Stimulated activated naive CD8-positive, alpha-beta T cell treated with anti-CD3 and anti-CD28 coated beads, Interleukin-15, Interleukin-2, amounts not matched to agents 100 ng/mL and 50 ng/mL, for 24 hours (primary cell): ENCODE data around the gene DUSP16.
"Not testable (repeated sequence)": the region's sequence is repeated elsewhere in the genome, so short reads cannot be mapped to it uniquely, and the experiment has no call there.

Experiments
- H3K27ac Mint-ChIP-seq: one replicate; pipeline ENCODE4 v1.8.0; 2021; ENCODE audit warnings: mild to moderate bottlenecking, mixed read lengths
- H3K27me3 Mint-ChIP-seq: one replicate; pipeline ENCODE4 v1.8.0; 2021; ENCODE audit warnings: mixed read lengths
- H3K36me3 Mint-ChIP-seq: one replicate; pipeline ENCODE4 v1.8.0; 2021; ENCODE audit warnings: low read depth, mixed read lengths
- H3K4me1 Mint-ChIP-seq: one replicate; pipeline ENCODE4 v1.8.0; 2021; ENCODE audit warnings: low read depth, mixed read lengths
- H3K4me3 Mint-ChIP-seq: one replicate; pipeline ENCODE4 v1.8.0; 2021; ENCODE audit warnings: mild to moderate bottlenecking, mixed read lengths
- H3K9me3 Mint-ChIP-seq: one replicate; pipeline ENCODE4 v1.8.0; 2021; ENCODE audit warnings: mixed read lengths

Gene DUSP16

DNA sequence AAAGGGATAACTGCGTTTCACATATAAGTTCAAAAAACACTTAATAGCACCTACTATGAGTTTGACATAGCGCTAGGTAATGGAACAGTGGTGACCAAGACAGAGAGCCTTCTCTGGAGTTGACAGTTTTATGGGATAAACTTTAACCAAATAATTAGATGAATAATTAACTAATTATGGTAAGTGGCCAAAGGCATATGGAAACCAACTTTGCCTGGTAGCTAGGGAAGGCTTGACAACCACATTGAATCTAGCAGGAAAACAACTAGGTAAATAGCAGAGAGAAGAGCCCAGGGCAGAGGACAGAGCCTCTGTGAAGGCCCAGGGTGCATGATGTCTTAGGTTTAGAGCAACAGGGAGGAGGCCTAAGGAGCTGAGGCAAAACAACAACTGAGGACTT lies 52.1 kb downstream of the DUSP16 start:
- peaks cover 19% of the 10 kb centered on the region for H3K4me1 Mint-ChIP-seq
- H3K27me3 Mint-ChIP-seq: no peaks in the 10 kb centered on the region
- H3K36me3 Mint-ChIP-seq: peaks cover 41% of the 10 kb centered on the region
- no peaks in the 10 kb centered on the region for H3K9me3 Mint-ChIP-seq
- H3K27ac Mint-ChIP-seq: no peak overlapping the region
- no peak overlapping the region for H3K4me3 Mint-ChIP-seq

DNA sequence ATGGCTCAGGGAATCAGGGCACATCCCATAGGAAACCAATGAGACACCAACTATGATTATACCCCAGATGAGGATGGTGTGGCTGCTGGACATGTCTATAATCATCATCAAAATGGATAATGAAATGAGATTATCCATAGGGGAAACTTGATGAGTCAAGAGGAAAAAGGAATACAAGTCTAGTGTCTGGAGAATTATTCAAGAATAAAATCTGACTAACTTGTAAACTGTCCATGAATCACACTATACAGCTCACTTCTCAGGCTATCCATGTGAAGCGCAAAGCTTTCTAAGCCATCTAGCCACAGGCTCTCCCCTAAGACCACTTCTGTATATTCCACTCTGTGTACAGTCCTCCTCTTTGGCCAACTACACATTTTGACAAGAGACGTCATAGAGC lies 52.5 kb downstream of the DUSP16 start:
- H3K27me3 Mint-ChIP-seq: no peaks in the 10 kb centered on the region
- H3K36me3 Mint-ChIP-seq: peaks cover 41% of the 10 kb centered on the region
- H3K4me3 Mint-ChIP-seq: no peak overlapping the region
- H3K4me1 Mint-ChIP-seq: peaks cover 23% of the 10 kb centered on the region
- no peaks in the 10 kb centered on the region for H3K9me3 Mint-ChIP-seq
- no peak overlapping the region for H3K27ac Mint-ChIP-seq

- H3K27ac Mint-ChIP-seq: no peak overlapping the region
- no peaks in the 10 kb centered on the region for H3K9me3 Mint-ChIP-seq
- H3K4me3 Mint-ChIP-seq: no peak overlapping the region
- H3K36me3 Mint-ChIP-seq: peaks cover 31% of the 10 kb centered on the region
- no peaks in the 10 kb centered on the region for H3K27me3 Mint-ChIP-seq
- H3K4me1 Mint-ChIP-seq: peaks cover 38% of the 10 kb centered on the region
Measured at GRCh38 chr12:12508612-12509011, 54.1 kb downstream of the DUSP16 start.

DNA sequence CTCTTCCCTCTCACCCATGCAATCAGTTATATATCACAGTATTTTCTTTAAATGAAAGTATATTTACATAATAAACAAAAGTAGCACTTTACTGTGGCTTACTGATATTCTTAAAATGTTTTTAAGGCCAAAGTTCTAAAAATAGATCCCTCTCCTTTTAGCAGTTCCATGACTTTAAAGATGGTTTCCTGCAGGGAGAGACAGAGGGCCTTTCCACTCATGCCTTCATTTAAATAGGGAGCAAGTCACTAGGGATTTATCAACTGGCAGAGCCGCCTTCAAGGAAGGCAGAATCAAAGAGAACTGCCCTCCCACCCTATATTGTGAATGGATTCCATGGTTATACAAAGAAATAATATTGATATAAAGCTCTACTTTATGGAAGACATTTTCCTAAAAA lies 55.5 kb downstream of the DUSP16 start:
- Mint-ChIP-seq H3K4me3 (no peak overlapping the region), H3K27me3 (no peaks in the 10 kb centered on the region), H3K27ac (peak overlapping the region; percentile 99), H3K4me1 (peaks cover 53% of the 10 kb centered on the region), H3K36me3 (peaks cover 31% of the 10 kb centered on the region), H3K9me3 (no peaks in the 10 kb centered on the region)

- peaks cover 56% of the 10 kb centered on the region for H3K4me1 Mint-ChIP-seq
- peak overlapping the region; percentile 73 for H3K4me3 Mint-ChIP-seq
- no peaks in the 10 kb centered on the region for H3K9me3 Mint-ChIP-seq
- no peaks in the 10 kb centered on the region for H3K27me3 Mint-ChIP-seq
- H3K36me3 Mint-ChIP-seq: peaks cover 31% of the 10 kb centered on the region
- peak overlapping the region; percentile 99 for H3K27ac Mint-ChIP-seq
Measured at GRCh38 chr12:12506496-12506890, 56.2 kb downstream of the DUSP16 start.

- Mint-ChIP-seq H3K27me3 (no peaks in the 10 kb centered on the region), H3K9me3 (no peaks in the 10 kb centered on the region), H3K27ac (peak overlapping the region; percentile 99), H3K4me1 (peaks cover 63% of the 10 kb centered on the region), H3K4me3 (peak overlapping the region; percentile 73), H3K36me3 (peaks cover 31% of the 10 kb centered on the region)
Measured at GRCh38 chr12:12505544-12506495, 56.8 kb downstream of the DUSP16 start.

- Mint-ChIP-seq H3K27ac (peak overlapping the region; percentile 99), H3K36me3 (peaks cover 38% of the 10 kb centered on the region)
Measured at GRCh38 chr12:12503384-12504078, 59.1 kb downstream of the DUSP16 start.

DNA sequence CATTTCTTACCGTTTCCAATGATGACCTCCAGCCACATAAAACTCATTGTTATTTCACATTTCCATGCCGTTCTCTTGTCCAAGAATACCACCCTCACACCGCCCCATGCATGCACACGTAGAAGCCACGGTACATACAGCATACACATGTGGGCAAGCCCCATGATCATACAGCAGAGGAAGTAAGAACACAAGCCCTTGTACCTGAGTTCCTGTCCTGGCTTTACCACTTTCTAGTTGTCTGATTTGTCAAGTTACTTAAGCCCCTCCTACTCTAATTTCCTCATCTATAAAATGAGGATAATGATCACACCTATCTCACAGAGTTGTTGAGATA lies 59.9 kb downstream of the DUSP16 start:
- Mint-ChIP-seq H3K9me3 (no peaks in the 10 kb centered on the region), H3K27me3 (no peaks in the 10 kb centered on the region), H3K4me3 (peak overlapping the region; percentile 48), H3K4me1 (peaks cover 66% of the 10 kb centered on the region), H3K36me3 (peaks cover 33% of the 10 kb centered on the region), H3K27ac (peak overlapping the region; percentile 99)

More at GRCh38 chr12:12503384-12504078, 59.1 kb downstream of the DUSP16 start:
- no peaks in the 10 kb centered on the region for H3K9me3 Mint-ChIP-seq
- H3K4me1 Mint-ChIP-seq: peaks cover 66% of the 10 kb centered on the region
- H3K27me3 Mint-ChIP-seq: no peaks in the 10 kb centered on the region
- H3K4me3 Mint-ChIP-seq: peak overlapping the region; percentile 49

DNA sequence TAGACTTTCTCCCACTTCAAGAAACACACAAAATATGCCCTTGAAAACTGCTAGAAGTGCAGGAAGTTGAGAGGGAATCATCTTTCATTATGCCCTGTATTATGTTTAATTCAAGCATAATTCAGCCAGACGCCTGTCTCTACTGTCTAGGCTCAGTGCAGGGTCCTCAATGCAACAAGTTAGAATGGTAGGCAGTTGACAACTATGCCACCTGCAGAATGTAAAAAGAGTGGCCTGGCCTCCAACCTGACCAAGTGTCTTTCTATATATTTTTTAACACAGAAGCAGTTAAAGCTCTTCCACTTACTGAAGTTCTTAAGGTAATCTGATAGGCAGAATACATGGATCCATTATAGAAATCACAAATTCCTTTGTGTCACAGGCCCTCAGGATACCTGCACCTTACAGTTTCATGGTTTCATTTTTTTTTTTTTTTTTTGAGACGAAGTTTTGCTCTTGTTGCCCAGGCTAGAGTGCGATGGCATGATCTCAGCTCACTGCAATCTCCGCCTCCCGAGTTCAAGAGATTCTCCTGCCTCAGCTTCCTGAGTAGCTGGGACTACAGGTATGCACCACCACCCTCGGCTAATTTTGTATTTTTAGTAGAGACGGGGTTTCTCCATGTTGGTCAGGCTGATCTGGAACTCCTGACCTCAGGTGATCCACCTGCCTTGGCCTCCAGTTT lies 60.4 kb downstream of the DUSP16 start:
- Mint-ChIP-seq H3K36me3 (peaks cover 33% of the 10 kb centered on the region), H3K27ac (peak overlapping the region; percentile 99), H3K4me3 (peak overlapping the region; percentile 48), H3K4me1 (peaks cover 64% of the 10 kb centered on the region)
- not testable (repeated sequence) for H3K27me3 Mint-ChIP-seq, H3K9me3 Mint-ChIP-seq

- Mint-ChIP-seq H3K27me3 (no peaks in the 10 kb centered on the region), H3K4me3 (peak overlapping the region; percentile 44), H3K9me3 (no peaks in the 10 kb centered on the region), H3K27ac (peak overlapping the region; percentile 81), H3K36me3 (peaks cover 25% of the 10 kb centered on the region), H3K4me1 (peaks cover 58% of the 10 kb centered on the region)
Measured at GRCh38 chr12:12501121-12501520, 61.5 kb downstream of the DUSP16 start.

DNA sequence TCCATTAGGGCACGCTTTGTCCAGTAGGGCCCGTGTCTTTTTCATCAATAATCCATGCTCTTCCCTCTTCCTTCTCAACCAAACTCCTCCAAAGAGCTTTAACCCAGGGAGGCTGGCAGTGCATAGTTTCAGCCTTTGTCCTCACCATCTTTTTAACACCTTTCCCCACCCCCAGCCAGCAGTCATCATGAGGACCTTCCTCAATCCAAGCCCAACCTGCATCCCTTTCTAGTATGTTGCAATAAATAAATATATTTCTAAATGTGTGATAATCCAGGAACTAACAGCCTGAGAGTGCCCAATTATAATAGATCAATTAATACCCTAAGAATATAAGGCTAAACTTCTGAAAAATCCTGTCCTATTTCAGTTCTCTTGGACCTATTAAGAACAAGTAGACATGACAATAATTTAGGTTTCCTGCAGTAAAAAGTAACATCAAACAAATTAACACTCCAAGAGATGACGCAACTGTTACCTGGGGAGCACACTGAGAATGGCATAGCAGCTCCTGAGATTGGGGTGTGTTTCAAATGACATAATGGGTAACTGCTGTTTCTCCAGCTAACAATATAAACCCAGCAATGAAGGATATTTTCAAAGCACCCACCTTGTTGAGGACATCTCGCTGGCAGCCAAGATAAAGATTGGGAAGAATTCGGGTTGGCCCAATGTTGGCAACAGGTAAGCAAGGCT lies 62.6 kb downstream of the DUSP16 start:
- peaks cover 26% of the 10 kb centered on the region for H3K36me3 Mint-ChIP-seq
- no peak overlapping the region for H3K27ac Mint-ChIP-seq
- H3K4me3 Mint-ChIP-seq: no peak overlapping the region
- peaks cover 52% of the 10 kb centered on the region for H3K4me1 Mint-ChIP-seq
- no peaks in the 10 kb centered on the region for H3K27me3 Mint-ChIP-seq
- no peaks in the 10 kb centered on the region for H3K9me3 Mint-ChIP-seq

DNA sequence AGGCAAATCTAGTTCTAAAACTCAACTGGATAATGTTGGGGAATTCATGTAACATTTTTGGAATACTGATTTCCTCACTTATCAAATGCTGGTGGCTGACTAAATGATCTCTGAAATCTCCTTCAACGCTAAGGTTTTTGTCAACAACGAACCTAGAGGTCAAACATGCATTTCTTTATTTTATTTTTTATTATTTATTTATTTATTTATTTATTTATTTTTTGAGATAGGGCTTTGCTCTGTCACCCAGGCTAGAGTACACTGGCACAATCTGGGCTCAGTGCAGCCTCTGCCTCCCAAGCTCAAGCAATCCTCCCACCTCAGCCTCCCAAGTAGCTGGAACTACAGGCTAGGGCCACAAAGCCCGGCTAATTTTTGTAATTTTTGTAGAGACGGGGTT lies 64.5 kb downstream of the DUSP16 start:
- no peak overlapping the region for H3K4me3 Mint-ChIP-seq
- H3K4me1 Mint-ChIP-seq: peaks cover 35% of the 10 kb centered on the region
- H3K27ac Mint-ChIP-seq: no peak overlapping the region
- no peaks in the 10 kb centered on the region for H3K9me3 Mint-ChIP-seq
- no peaks in the 10 kb centered on the region for H3K27me3 Mint-ChIP-seq
- H3K36me3 Mint-ChIP-seq: peaks cover 26% of the 10 kb centered on the region

DNA sequence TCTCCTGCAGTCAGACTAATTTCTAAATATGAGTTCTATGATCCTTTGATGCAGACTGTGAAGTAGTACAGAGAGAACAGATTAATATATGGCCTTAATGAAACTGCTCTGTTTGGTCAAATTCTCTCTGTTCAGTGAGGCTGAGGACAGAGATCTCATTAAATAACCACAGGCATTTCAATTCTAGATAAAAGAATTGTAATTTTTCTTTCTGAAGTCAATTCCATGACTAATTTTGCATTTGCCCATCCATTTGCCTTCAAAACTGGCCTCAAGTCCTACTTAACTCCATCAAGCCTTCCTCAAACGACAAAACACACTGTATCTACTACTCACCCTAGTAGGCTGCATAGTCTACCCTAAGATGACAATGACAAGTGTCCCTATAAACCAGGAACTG lies 67.1 kb downstream of the DUSP16 start:
- Mint-ChIP-seq H3K27me3 (no peaks in the 10 kb centered on the region), H3K4me1 (peaks cover 11% of the 10 kb centered on the region), H3K27ac (no peak overlapping the region), H3K36me3 (peaks cover 22% of the 10 kb centered on the region), H3K4me3 (no peak overlapping the region), H3K9me3 (no peaks in the 10 kb centered on the region)

DNA sequence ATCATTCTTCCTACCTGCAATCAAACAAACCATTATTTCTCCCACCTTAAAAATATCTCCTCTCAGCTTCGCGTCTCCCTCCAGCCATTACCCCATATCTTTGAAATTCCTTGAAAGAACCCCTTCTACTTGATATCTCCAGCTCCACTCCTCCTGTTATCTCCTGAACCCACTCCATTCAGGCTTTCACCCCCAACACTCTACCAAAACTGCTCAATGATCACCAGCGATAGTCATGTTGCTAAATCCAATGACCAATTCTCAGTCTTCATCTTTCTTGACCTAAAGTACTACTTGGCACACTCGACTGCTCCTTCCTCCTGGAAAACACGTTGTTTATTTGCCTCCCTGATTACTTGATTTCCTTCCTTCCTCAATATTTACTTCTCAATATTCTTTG lies 70.1 kb downstream of the DUSP16 start:
- H3K9me3 Mint-ChIP-seq: peaks cover 5% of the 10 kb centered on the region
- no peak overlapping the region for H3K4me3 Mint-ChIP-seq
- no peak overlapping the region for H3K27ac Mint-ChIP-seq
- H3K36me3 Mint-ChIP-seq: peaks cover 21% of the 10 kb centered on the region
- H3K4me1 Mint-ChIP-seq: peaks cover 29% of the 10 kb centered on the region
- H3K27me3 Mint-ChIP-seq: no peaks in the 10 kb centered on the region
